Retinal pigment epithelial cell (primary cell): ENCODE results near the gene PPARD.

Experiments
- DNase-seq: peaks from one replicate; pipeline ENCODE4 v3.0.0-alpha.2; 2010; ENCODE audit warnings: low read depth
- H3K4me3 ChIP-seq: 2 replicates; pipeline ENCODE4 v1.5.1; 2011; ENCODE audit warnings: mild to moderate bottlenecking, low read length, control low read depth, moderate library complexity
- TF ChIP-seq, protein P1 (sequence below): conservative IDR thresholded peaks from 2 replicates; pipeline ENCODE4 v1.5.1; 2011; ENCODE audit warnings: low read depth, low read length, control low read depth, inconsistent platforms

The PPARD gene

DNA sequence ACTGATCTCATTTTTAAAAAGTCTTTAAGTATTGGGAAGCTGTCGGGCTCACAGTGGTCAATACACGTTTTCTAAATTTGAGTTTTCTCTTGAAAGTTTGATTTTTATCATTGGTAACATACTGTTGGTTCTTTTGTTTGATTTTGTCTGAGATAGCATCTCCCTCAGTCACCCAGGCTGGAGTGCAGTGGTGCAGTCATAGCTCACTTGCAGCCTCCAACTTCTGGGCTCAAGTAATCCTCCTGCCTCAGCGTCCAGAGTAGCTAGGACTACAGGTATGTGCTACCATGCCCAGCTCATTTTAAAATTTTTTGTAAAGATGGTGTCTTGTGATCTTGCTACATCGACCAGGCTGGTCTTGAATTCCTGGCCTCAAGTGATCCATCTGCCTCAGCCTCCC lies 9.1 kb downstream of the PPARD start:
- TF ChIP-seq, protein P1, sequence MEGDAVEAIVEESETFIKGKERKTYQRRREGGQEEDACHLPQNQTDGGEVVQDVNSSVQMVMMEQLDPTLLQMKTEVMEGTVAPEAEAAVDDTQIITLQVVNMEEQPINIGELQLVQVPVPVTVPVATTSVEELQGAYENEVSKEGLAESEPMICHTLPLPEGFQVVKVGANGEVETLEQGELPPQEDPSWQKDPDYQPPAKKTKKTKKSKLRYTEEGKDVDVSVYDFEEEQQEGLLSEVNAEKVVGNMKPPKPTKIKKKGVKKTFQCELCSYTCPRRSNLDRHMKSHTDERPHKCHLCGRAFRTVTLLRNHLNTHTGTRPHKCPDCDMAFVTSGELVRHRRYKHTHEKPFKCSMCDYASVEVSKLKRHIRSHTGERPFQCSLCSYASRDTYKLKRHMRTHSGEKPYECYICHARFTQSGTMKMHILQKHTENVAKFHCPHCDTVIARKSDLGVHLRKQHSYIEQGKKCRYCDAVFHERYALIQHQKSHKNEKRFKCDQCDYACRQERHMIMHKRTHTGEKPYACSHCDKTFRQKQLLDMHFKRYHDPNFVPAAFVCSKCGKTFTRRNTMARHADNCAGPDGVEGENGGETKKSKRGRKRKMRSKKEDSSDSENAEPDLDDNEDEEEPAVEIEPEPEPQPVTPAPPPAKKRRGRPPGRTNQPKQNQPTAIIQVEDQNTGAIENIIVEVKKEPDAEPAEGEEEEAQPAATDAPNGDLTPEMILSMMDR: no peak
- no peak for DNase-seq

DNA sequence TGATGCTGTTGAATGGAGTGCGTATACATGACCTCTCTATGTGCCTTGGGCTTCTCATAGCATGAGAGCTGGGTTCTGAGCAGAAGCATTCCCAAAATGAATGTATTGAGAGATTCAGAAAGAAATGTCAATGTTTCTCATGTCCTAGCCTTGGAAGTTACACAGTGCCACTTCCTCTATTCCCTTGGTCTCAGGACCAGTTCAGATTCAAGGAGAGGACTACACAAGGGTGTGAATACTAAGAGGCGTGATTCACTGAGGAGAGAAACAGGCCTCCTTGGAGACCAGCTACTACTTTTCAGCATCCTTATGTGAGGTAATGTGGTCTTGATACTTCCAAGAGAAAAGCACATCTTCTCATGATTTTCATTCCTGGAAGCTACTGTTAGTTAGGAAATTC lies 10.4 kb downstream of the PPARD start:
- TF ChIP-seq, protein P1: no peak
- no peak overlapping the region for H3K4me3 ChIP-seq
- DNase-seq: no peak

More for the DNA sequence above, 9.1 kb downstream of the PPARD start:
- no peak overlapping the region for H3K4me3 ChIP-seq

DNA sequence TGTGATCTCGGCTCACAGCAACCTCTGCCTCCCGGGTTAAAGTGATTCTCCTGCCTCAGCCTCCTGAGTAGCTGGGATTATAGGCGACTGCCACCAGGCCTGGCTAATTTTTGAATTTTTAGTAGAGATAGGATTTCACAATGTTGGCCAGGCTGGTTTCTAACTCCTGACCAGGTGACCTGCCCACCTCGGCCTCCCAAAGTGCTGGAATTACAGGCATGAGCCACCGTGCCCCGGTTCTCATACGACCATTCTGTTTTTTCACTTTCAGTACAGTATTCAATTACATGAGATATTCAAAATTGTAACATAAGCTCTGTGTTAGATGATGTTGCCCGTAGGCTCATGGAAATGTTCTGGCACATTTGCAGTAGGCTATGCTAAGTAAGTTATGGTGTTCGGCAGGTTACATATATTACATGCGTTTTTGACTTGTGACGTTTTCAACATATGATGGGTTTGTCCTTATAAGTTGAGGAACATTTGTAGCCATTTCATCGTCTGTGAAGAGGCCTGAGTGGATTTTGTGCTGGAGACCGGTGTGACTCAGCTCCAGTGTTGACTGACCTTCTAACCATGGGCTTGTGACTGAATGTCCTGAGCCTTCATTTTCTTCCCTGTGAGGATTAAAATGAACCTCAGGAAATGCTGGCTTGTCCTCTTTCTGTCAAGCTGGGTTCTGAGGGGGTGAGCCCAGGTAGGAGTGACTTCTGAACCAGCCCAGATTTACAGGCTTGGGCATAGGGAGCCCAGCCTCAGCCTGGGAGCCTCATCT lies 12.2 kb downstream of the PPARD start:
- H3K4me3 ChIP-seq: no peak overlapping the region
- TF ChIP-seq, protein P1: no peak
- no peak for DNase-seq

DNA sequence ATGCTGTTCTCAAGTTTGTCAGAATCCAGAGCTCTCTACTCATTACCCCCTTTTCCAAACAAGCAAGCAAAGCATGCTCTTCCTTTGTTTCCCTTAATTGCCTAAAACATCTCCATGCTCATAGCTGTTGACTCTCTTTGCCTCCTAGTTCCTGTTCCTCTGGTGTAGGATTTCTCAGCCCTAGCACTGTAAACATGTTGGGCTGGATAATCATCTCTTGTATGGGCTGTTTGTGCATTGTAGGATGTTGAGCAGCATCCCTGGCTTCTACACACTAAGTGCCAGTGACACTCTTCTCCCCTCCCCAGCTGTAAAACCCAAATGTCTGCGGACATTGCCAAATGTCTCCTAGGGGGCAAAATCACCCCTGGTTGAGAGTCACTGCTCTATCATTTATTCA lies 14.0 kb downstream of the PPARD start:
- no peak for DNase-seq
- TF ChIP-seq, protein P1: no peak
- H3K4me3 ChIP-seq: no peak overlapping the region

DNA sequence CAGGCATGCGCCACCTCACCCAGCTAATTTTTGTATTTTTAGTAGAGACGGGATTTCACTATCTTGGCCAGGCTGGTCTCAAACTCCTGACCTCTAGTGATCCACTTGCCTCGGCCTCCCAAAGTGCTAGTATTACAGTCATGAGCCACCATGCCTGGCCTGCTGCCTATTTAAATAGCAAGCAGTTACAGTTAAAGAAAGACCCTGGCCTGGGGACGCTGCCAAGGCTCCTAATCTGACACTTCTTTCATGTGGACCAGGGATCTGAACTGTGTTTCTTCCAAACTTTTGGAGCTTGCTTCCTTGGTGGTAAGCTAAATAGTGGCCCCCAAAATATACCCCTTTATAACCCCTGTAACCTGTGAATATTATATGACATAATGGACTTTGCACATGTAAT lies 15.3 kb downstream of the PPARD start:
- TF ChIP-seq, protein P1: no peak
- H3K4me3 ChIP-seq: no peak overlapping the region
- DNase-seq: no peak

DNA sequence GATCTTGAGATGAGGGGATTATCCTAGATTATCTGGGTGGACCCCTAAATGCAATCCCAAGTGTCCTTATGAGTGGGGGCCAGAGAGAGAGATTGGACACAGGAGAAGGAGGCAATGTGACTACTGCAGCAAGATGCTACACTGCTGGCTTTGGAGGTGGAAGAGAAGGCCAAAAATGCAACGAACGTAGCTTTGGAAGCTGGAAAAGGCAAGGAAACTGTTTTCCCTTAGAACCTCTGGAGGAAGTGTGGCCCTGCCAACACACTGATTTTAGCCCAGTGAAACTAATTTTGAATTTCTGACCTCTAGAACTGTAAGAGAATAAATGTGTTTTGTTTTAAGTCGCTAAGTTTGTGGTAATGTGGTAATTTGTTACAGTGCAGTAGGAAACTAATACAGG lies 15.7 kb downstream of the PPARD start:
- H3K4me3 ChIP-seq: no peak overlapping the region
- DNase-seq: no peak
- TF ChIP-seq, protein P1: no peak

DNA sequence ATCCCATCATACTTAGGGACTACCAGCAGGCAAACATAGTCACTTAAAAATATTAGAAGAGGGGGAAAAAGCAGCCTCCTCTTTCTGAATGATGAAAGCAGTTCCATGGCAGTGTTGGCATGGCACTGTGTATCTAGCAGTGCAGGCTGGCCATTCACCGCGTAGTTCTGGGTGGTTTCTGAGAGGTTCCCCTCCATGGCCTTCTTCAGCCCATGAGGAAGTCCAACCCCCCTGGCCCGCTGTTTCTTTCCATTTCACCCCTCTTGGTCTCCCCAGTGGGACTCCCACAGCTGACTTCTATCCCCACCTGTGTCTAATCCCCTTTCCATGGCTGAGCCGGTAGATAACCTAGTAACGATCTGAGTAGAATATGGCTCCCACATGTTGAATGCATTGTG lies 17.0 kb downstream of the PPARD start:
- TF ChIP-seq, protein P1: no peak
- H3K4me3 ChIP-seq: no peak overlapping the region
- DNase-seq: no peak
